Fibroblast of skin of abdomen (primary cell): ENCODE results near the gene RPS6KA3.
"Not testable (repeated sequence)": the region's sequence is repeated elsewhere in the genome, so short reads cannot be mapped to it uniquely, and the experiment has no call there.

ENCODE experiments used
- DNase-seq: peaks from one replicate; pipeline ENCODE4 v3.0.0-alpha.2; 2013

The RPS6KA3 gene

GRCh38 chrX:20141281-20142220 is 125.2 kb downstream of the RPS6KA3 start, which contains the start of gene EIF1AX:
TSS of gene EIF1AX (minus strand) at chrX:20141838. CDS start at chrX:20141640, 198 bp downstream.
- peak; percentile 97 for DNase-seq

GRCh38 chrX:20140420-20140819 is 126.3 kb downstream of the RPS6KA3 start:
- DNase-seq: no peak

- peak; percentile 49 for DNase-seq
Measured at GRCh38 chrX:20139966-20140365, 126.7 kb downstream of the RPS6KA3 start.

- DNase-seq: no peak
Measured at GRCh38 chrX:20135944-20136343, 130.8 kb downstream of the RPS6KA3 start.

- DNase-seq: no peak
Measured at GRCh38 chrX:20132666-20133065, 134.0 kb downstream of the RPS6KA3 start.

GRCh38 chrX:20130357-20130756 is 136.4 kb downstream of the RPS6KA3 start:
- peak; percentile 16 for DNase-seq

GRCh38 chrX:20129547-20129946 is 137.2 kb downstream of the RPS6KA3 start:
- DNase-seq: no peak

GRCh38 chrX:20128670-20129069 is 138.0 kb downstream of the RPS6KA3 start:
- no peak for DNase-seq

- not testable (repeated sequence) for DNase-seq
Measured at GRCh38 chrX:20127440-20127839, 139.3 kb downstream of the RPS6KA3 start.

GRCh38 chrX:20126833-20127232 is 139.9 kb downstream of the RPS6KA3 start:
- DNase-seq: not testable (repeated sequence)

- no peak for DNase-seq
Measured at GRCh38 chrX:20124964-20125363, 141.7 kb downstream of the RPS6KA3 start.

- DNase-seq: no peak
Measured at GRCh38 chrX:20118065-20118824, 148.5 kb downstream of the RPS6KA3 start.

- no peak for DNase-seq
Measured at GRCh38 chrX:20116577-20117240, 150.0 kb downstream of the RPS6KA3 start, which contains the start of gene MAP7D2. TSS of gene MAP7D2 (minus strand) at chrX:20116907. CDS start at chrX:20116879, 28 bp downstream.

GRCh38 chrX:20116087-20116576 is 150.6 kb downstream of the RPS6KA3 start:
- no peak for DNase-seq

- DNase-seq: no peak
Measured at GRCh38 chrX:20112022-20112774, 154.5 kb downstream of the RPS6KA3 start.

- no peak for DNase-seq
Measured at GRCh38 chrX:20111271-20111670, 155.4 kb downstream of the RPS6KA3 start.

GRCh38 chrX:20101934-20102581 is 164.7 kb downstream of the RPS6KA3 start:
- no peak for DNase-seq
